GM13977 (cell line): ENCODE data around the gene AACS.
"Not testable (repeated sequence)": the region's sequence is repeated elsewhere in the genome, so short reads cannot be mapped to it uniquely, and the experiment has no call there.

ENCODE experiments used
- DNase-seq: peaks from one replicate; pipeline ENCODE4 v3.0.0; 2012; ENCODE audit warnings: low spot score
- CTCF ChIP-seq: IDR thresholded peaks from 2 replicates; pipeline ENCODE4 v1.5.1; 2012; ENCODE audit warnings: mild to moderate bottlenecking, control low read depth; ENCODE audit not compliant: insufficient read depth; ENCODE audit errors: extremely low read depth, missing control alignments
- in situ Hi-C: fragments of 300-500 bp; cut with MboI; formaldehyde crosslinking; loops from one replicate; pipeline ENCODE4 v1.12.0; 2022; ENCODE audit warnings: low sequenced_read_pairs, low pct_unique_long_range_greater_than_20kb, mixed read lengths, inconsistent platforms; ENCODE audit not compliant: unreplicated experiment

AACS gene

GRCh38 chr12:125055591-125055990 is 9.6 kb upstream of the AACS start:
- no peak for DNase-seq
- no peak for TF ChIP-seq CTCF
- in situ Hi-C loops, result no loop called here

GRCh38 chr12:125056306-125056705 is 8.9 kb upstream of the AACS start:
- no peak for TF ChIP-seq CTCF
- in situ Hi-C loops, result no loop called here
- no peak for DNase-seq

- in situ Hi-C loops, result no loop called here
- TF ChIP-seq CTCF, result no peak
- DNase-seq, result no peak
Observed at GRCh38 chr12:125057708-125058107, 7.5 kb upstream of the AACS start.

- DNase-seq, result no peak
- in situ Hi-C loops, result no loop called here
- TF ChIP-seq CTCF, result no peak
Observed at GRCh38 chr12:125061229-125061628, 4.0 kb upstream of the AACS start.

GRCh38 chr12:125063522-125063921 is 1.7 kb upstream of the AACS start:
- in situ Hi-C loops, DNase-seq: not testable (repeated sequence)

GRCh38 chr12:125064492-125064891 is 743 bp upstream of the AACS start:
- DNase-seq, result no peak
- no peak for TF ChIP-seq CTCF
- in situ Hi-C loops, result no loop called here

GRCh38 chr12:125065919-125066570 is 810 bp downstream of the AACS start:
- in situ Hi-C loops, result no loop called here
- DNase-seq, result peak; percentile 39
- TF ChIP-seq CTCF, result no peak
